Tibial nerve (tissue), 4 donors: Measurements from ENCODE around the gene CEP290.

Experiments used
- EP300 ChIP-seq, 2 donors: sonication (generic); formaldehyde crosslinking; IDR thresholded peaks; one replicate each; pipeline ENCODE4 v1.6.1; 2017; ENCODE audit warnings: antibody characterized with exemption in 2 of 2, mild to moderate bottlenecking in 1 of 2
- POLR2A ChIP-seq, 2 donors: fragments of 450-650 bp; IDR thresholded peaks; one replicate each; pipeline ENCODE4 v1.6.1; 2017; ENCODE audit warnings: antibody characterized with exemption in 2 of 2, mild to moderate bottlenecking in 2 of 2, moderate library complexity in 2 of 2
- TF ChIP-seq, protein P1 (sequence below), 5 experiments: fragments of 200-600 bp in 3 of 5; fragments of 450-650 bp in 2 of 5; sonication (generic) in 3 of 5; IDR thresholded peaks; one replicate each; pipeline ENCODE4 v1.5.1; 2016 to 2019; ENCODE audit warnings: antibody characterized with exemption in 5 of 5, mild to moderate bottlenecking in 3 of 5, moderate library complexity in 2 of 5

DNA sequence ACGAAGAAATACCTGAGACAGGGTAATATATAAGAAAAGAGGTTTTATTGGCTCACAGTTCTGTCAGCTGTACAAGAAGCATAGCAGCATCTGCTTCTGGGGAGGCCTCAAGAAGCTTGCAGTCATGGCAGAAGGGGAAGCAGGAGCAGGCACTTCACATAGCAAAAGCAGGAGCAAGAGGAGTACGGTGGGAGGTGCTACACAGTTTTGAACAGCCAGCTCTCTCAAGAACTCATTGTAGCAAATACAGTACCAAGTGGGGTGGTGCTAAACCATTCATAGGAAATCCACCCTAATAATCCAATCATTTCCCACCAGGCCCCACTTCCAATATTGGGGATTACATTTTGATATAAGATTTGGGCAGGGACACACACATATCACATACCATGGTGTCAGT is 8.2 kb upstream of the CEP290 start:
- TF ChIP-seq, protein P1, sequence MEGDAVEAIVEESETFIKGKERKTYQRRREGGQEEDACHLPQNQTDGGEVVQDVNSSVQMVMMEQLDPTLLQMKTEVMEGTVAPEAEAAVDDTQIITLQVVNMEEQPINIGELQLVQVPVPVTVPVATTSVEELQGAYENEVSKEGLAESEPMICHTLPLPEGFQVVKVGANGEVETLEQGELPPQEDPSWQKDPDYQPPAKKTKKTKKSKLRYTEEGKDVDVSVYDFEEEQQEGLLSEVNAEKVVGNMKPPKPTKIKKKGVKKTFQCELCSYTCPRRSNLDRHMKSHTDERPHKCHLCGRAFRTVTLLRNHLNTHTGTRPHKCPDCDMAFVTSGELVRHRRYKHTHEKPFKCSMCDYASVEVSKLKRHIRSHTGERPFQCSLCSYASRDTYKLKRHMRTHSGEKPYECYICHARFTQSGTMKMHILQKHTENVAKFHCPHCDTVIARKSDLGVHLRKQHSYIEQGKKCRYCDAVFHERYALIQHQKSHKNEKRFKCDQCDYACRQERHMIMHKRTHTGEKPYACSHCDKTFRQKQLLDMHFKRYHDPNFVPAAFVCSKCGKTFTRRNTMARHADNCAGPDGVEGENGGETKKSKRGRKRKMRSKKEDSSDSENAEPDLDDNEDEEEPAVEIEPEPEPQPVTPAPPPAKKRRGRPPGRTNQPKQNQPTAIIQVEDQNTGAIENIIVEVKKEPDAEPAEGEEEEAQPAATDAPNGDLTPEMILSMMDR (IDR thresholded peaks at IDR 0.05), result no peak
- TF ChIP-seq POLR2A (IDR thresholded peaks at IDR 0.05), result no peak
- no peak for TF ChIP-seq EP300 (IDR thresholded peaks at IDR 0.05)
